NT2/D1 (cell line): Measurements from ENCODE around the gene MYCBPAP.

Experiments used
- SUZ12 ChIP-seq: IDR thresholded peaks from 2 replicates; pipeline ENCODE4 v1.6.1; 2011; ENCODE audit not compliant: insufficient read length, insufficient read depth; ENCODE audit errors: extremely low read depth
- YY1 ChIP-seq: IDR thresholded peaks from 2 replicates; pipeline ENCODE4 v1.6.1; 2011; ENCODE audit not compliant: insufficient read length, insufficient read depth
- ZNF274 ChIP-seq: IDR thresholded peaks from 2 replicates; pipeline ENCODE4 v1.6.1; 2011; ENCODE audit warnings: mild to moderate bottlenecking, low read depth, low read length

GRCh38 chr17:50473901-50474300 is 34.3 kb upstream of the MYCBPAP start:
- TF ChIP-seq SUZ12: no peak
- TF ChIP-seq ZNF274: no peak
- no peak for TF ChIP-seq YY1
